GM21447 (cell line): ENCODE results near the gene PDZD8.
"Not testable (repeated sequence)": the region's sequence is repeated elsewhere in the genome, so short reads cannot be mapped to it uniquely, and the experiment has no call there.

Source experiments
- ATAC-seq: cut with Tn5 transposase; IDR thresholded peaks from one replicate; pipeline ENCODE4 v1.9.1; 2021; ENCODE audit not compliant: unreplicated experiment

PDZD8 gene

GRCh38 chr10:117294735-117295134 lies 80.5 kb downstream of the PDZD8 start:
- no peak for ATAC-seq

- no peak for ATAC-seq
Measured at GRCh38 chr10:117294039-117294645, 81.1 kb downstream of the PDZD8 start.

- ATAC-seq = not testable (repeated sequence)
Measured at GRCh38 chr10:117290872-117291271, 84.4 kb downstream of the PDZD8 start.

- ATAC-seq = no peak
Measured at GRCh38 chr10:117284716-117285494, 90.3 kb downstream of the PDZD8 start.

GRCh38 chr10:117277675-117278074 lies 97.6 kb downstream of the PDZD8 start:
- ATAC-seq = no peak

- ATAC-seq = no peak
Measured at GRCh38 chr10:117275121-117275520, 100.1 kb downstream of the PDZD8 start.

- ATAC-seq = no peak
Measured at GRCh38 chr10:117274509-117274908, 100.7 kb downstream of the PDZD8 start.

GRCh38 chr10:117273980-117274379 lies 101.3 kb downstream of the PDZD8 start:
- ATAC-seq = no peak

GRCh38 chr10:117272195-117273076 lies 102.8 kb downstream of the PDZD8 start:
- ATAC-seq = no peak

GRCh38 chr10:117271427-117271826 lies 103.8 kb downstream of the PDZD8 start:
- no peak for ATAC-seq

- no peak for ATAC-seq
Measured at GRCh38 chr10:117268907-117269306, 106.3 kb downstream of the PDZD8 start.

- ATAC-seq = no peak
Measured at GRCh38 chr10:117268258-117268657, 107.0 kb downstream of the PDZD8 start.

GRCh38 chr10:117266812-117267211 lies 108.4 kb downstream of the PDZD8 start:
- no peak for ATAC-seq

- ATAC-seq = no peak
Measured at GRCh38 chr10:117266400-117266799, 108.8 kb downstream of the PDZD8 start.

GRCh38 chr10:117264782-117265181 lies 110.5 kb downstream of the PDZD8 start:
- ATAC-seq = no peak

- no peak for ATAC-seq
Measured at GRCh38 chr10:117262903-117263293, 112.3 kb downstream of the PDZD8 start.

- ATAC-seq = no peak
Measured at GRCh38 chr10:117262291-117262902, 112.8 kb downstream of the PDZD8 start.

GRCh38 chr10:117261501-117261900 lies 113.7 kb downstream of the PDZD8 start:
- no peak for ATAC-seq

GRCh38 chr10:117260084-117260483 lies 115.2 kb downstream of the PDZD8 start:
- ATAC-seq = no peak

GRCh38 chr10:117259279-117259678 lies 116.0 kb downstream of the PDZD8 start:
- no peak for ATAC-seq

GRCh38 chr10:117257721-117258120 lies 117.5 kb downstream of the PDZD8 start:
- ATAC-seq = no peak
